Chondrocyte (in vitro differentiated cells): Measurements from ENCODE around the gene RETN. TPM values are rescaled to one million over a fixed set of nuclear protein-coding genes. Genes with fewer than 3 reads are reported as not detected.

Source experiments
- DNase-seq: peaks from one replicate; pipeline ENCODE4 v3.0.0; 2021; ENCODE audit warnings: mixed read lengths, low spot score
- H3K27ac Mint-ChIP-seq: one replicate; pipeline ENCODE4 v1.8.0; 2021; ENCODE audit warnings: mild to moderate bottlenecking, moderate library complexity, mixed read lengths; ENCODE audit not compliant: unreplicated experiment
- H3K27me3 Mint-ChIP-seq: 2 replicates; pipeline ENCODE4 v1.8.0; 2021; ENCODE audit warnings: low read depth, mixed read lengths
- H3K36me3 Mint-ChIP-seq: 2 replicates; pipeline ENCODE4 v1.8.0; 2021; ENCODE audit warnings: low read depth, mixed read lengths
- H3K4me1 Mint-ChIP-seq: 2 replicates; pipeline ENCODE4 v1.8.0; 2021; ENCODE audit warnings: low read depth, mild to moderate bottlenecking, mixed read lengths
- H3K4me3 Mint-ChIP-seq: one replicate; pipeline ENCODE4 v1.8.0; 2021; ENCODE audit warnings: mild to moderate bottlenecking, moderate library complexity, mixed read lengths; ENCODE audit not compliant: unreplicated experiment
- H3K9me3 Mint-ChIP-seq: 2 replicates; pipeline ENCODE4 v1.8.0; 2021; ENCODE audit warnings: low read depth, mixed read lengths
- total RNA-seq: library from RNA; stranded (reverse); gene quantifications from 3 replicates; pipeline ENCODE4 v1.2.1, GENCODE V29; 2021
- TF ChIP-seq, protein P1 (sequence below): fragments of 200-600 bp; sonication (generic); IDR thresholded peaks from 2 replicates; pipeline ENCODE4 v1.5.0; 2021; ENCODE audit warnings: antibody characterized with exemption, mild to moderate bottlenecking, moderate library complexity

RETN gene
- total RNA-seq, 1 donor from 2014 or later: not detected

DNA sequence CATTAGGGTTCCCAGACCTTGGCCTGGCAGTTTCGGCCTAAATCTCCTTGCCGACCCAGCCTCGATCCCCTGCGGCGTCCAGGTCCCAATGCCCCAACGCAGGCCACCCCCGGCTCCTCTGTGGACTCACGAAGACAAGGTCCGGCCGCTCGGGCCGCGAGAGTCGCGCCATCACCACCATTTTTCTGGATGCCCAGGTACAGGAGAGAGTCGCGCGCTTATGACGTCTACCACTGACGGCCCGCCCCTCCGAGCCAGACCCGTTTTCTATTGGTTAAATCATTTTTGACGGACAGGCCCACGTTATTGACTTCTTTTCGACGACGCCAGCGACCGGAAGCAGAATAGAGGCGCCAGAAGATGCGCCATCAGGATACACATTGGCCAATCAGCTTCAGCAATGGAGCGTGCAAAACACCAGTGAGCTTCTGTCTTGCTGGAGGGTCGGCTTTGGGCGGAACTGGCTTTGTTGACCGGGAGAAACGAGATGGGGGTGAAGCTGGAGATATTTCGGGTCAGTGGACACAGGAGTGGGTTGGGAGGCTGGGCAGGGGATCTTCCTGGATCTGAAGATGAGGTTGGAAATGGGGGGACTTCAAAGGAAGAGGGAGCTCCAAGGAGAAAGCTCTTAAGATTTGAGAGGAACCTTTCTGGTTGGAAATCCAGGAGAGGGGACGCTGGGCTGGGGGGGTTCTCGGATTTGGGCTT, 39.3 kb upstream of the RETN start, which contains the start of the genes PET100 and XAB2:
PET100 (plus strand) TSS at position 447 of the 708 bp plus-strand sequence; CDS start at position 488, 41 bp downstream.
XAB2 (minus strand) TSS at position 199 of the 708 bp plus-strand sequence; CDS start at position 181, 18 bp downstream.
- peak; percentile 97 for DNase-seq
- Mint-ChIP-seq H3K4me3 (peak within 1 kb of the TSS; percentile 92), H3K27ac (peak within 1 kb of the TSS; percentile 99), H3K9me3 (no peaks in the 10 kb centered on the region), H3K36me3 (peaks cover 5% of the 10 kb centered on the region), H3K4me1 (peaks cover 35% of the 10 kb centered on the region), H3K27me3 (peaks cover 2% of the 10 kb centered on the region)
- TF ChIP-seq, protein P1, sequence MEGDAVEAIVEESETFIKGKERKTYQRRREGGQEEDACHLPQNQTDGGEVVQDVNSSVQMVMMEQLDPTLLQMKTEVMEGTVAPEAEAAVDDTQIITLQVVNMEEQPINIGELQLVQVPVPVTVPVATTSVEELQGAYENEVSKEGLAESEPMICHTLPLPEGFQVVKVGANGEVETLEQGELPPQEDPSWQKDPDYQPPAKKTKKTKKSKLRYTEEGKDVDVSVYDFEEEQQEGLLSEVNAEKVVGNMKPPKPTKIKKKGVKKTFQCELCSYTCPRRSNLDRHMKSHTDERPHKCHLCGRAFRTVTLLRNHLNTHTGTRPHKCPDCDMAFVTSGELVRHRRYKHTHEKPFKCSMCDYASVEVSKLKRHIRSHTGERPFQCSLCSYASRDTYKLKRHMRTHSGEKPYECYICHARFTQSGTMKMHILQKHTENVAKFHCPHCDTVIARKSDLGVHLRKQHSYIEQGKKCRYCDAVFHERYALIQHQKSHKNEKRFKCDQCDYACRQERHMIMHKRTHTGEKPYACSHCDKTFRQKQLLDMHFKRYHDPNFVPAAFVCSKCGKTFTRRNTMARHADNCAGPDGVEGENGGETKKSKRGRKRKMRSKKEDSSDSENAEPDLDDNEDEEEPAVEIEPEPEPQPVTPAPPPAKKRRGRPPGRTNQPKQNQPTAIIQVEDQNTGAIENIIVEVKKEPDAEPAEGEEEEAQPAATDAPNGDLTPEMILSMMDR: no peak

DNA sequence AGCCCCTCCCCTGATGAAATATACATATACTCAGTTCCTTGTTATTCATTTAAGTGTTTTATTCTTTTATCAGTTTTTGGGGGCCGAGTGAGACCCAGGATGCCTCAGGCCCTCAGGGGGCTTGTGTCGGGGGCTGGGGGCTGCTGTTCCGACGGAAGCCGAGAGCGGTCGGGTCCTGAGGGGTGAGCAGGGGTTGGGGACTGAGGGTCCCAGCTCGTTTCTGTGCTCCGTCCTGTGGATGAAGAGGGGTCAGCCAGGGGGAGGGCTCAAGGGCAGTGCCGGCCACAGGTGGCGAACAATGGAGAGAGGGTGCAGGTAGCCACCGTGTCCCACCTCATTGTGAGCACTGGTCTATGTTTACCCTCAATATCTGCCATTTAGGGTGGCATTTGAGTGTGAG, 37.3 kb upstream of the RETN start:
- Mint-ChIP-seq H3K36me3 (peaks cover 5% of the 10 kb centered on the region), H3K27me3 (peaks cover 19% of the 10 kb centered on the region), H3K4me1 (peaks cover 35% of the 10 kb centered on the region), H3K27ac (no peak overlapping the region), H3K9me3 (no peaks in the 10 kb centered on the region), H3K4me3 (no peak overlapping the region)
- TF ChIP-seq, protein P1: no peak
- DNase-seq: no peak

DNA sequence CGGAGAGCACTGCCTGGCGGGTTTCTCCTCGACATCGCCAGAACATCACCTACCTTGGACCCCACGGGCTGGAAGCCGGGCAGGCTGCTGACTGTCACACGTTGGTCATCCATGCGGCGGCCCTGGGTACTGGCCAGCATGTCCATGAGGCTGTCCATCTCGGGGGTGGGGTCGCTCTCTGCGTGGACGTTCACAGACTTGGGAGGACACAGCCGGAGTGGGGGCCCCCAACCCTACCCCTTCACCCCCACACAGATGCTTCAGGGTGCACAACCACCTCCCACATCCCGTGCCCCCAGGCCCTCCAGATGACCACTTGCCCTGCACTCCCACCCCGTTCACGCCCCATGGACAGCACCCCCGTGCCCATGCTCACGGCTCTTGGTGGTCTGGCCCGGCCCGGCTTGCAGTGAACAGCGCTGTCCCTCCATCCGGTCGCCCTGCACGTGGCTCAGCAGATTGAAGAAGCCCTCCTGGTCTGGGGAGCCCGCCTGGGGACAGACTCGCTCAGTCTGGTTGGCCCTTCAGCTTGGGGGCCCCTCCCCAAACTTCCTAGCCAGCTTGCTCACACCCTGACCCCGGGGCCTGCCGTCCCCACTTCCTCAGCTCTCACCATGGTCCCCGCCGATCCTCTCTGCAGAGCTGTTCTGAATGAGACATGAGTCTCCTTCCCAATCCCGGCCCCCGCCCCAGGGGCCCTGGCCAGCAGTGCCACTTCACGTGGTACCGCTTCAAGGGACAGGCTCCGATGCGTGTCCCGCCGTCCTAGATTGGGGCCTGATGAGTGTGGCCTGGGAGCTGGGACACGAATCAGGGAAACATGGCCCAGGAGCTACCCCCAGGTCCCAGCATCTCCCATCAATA, 36.3 kb upstream of the RETN start:
- no peaks in the 10 kb centered on the region for H3K9me3 Mint-ChIP-seq
- TF ChIP-seq, protein P1: no peak
- H3K4me3 Mint-ChIP-seq: no peak overlapping the region
- peaks cover 21% of the 10 kb centered on the region for H3K27me3 Mint-ChIP-seq
- H3K36me3 Mint-ChIP-seq: peaks cover 3% of the 10 kb centered on the region
- no peak overlapping the region for H3K27ac Mint-ChIP-seq
- peaks cover 34% of the 10 kb centered on the region for H3K4me1 Mint-ChIP-seq
- peak; percentile 93 for DNase-seq

DNA sequence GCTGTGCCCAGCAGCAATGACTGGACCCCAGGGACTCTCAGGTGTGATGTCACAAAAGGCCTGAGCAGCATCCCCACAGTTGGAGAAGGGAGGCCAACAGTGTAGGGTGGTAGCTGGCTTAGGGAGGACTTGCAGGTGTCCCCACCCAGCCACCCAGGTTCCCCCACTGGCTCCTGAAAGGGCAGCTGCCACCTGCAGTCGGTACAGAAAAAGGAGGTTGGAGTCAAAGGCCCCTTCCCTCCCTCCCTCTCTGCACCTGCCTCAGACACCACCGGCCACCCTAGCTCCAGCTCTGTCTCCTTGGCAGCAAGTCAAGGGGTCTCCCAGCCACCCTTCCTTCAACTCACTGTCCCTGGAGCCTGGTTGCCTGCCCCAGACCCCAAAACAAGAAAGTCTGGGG, 35.2 kb upstream of the RETN start, which contains the start of gene PCP2:
PCP2 (minus strand) TSS at position 22 of the 400 bp plus-strand sequence. CDS start 262 bp downstream, outside the sequence.
- H3K4me3 Mint-ChIP-seq: no peak within 1 kb of the TSS
- H3K36me3 Mint-ChIP-seq: peaks cover 3% of the 10 kb centered on the region
- TF ChIP-seq, protein P1: no peak
- peaks cover 23% of the 10 kb centered on the region for H3K4me1 Mint-ChIP-seq
- H3K27me3 Mint-ChIP-seq: peaks cover 26% of the 10 kb centered on the region
- no peak for DNase-seq
- H3K27ac Mint-ChIP-seq: no peak within 1 kb of the TSS
- H3K9me3 Mint-ChIP-seq: no peaks in the 10 kb centered on the region

DNA sequence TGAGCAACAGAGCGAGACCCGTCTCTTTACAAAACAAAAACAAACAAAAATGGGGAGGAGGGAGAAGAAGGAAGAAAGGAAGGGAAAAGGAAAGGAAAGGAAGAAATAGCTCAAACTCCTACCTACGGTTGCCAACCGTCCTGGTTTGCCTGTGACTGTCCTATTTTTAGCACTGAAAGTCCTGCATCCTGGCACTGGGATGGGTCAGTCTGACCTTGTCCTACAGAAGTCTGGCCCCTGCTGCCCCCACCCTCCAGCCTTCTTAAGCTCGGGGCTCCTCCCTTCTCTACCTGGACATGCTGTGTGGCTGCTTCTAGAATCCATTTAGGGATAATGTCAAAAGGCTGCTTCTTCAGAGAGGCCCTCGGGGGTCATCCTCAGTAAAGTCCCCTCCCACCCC, 33.2 kb upstream of the RETN start:
- peaks cover 26% of the 10 kb centered on the region for H3K27me3 Mint-ChIP-seq
- no peak for DNase-seq
- H3K36me3 Mint-ChIP-seq: peaks cover 1% of the 10 kb centered on the region
- peaks cover 4% of the 10 kb centered on the region for H3K4me1 Mint-ChIP-seq
- no peak overlapping the region for H3K4me3 Mint-ChIP-seq
- TF ChIP-seq, protein P1: no peak
- H3K27ac Mint-ChIP-seq: no peak overlapping the region
- no peaks in the 10 kb centered on the region for H3K9me3 Mint-ChIP-seq
